Hepatocyte (in vitro differentiated cells): ENCODE results near the gene TLR9. TPM values are rescaled to one million over a fixed set of nuclear protein-coding genes. Genes with fewer than 3 reads are reported as not detected.
A peak's percentile ranks its signal among the peaks of the same experiment; 100 is the strongest.

Experiments
- DNase-seq: peaks from one replicate; pipeline ENCODE4 v3.0.0-alpha.2; 2016; ENCODE audit warnings: low spot score
- H2AFZ ChIP-seq: fragments of 200-600 bp; sonication (generic); 2 replicates; pipeline ENCODE4 v1.6.0; 2016; ENCODE audit warnings: antibody characterized with exemption, mild to moderate bottlenecking
- H3K27ac ChIP-seq: fragments of 200-600 bp; sonication (generic); 2 replicates; pipeline ENCODE4 v1.5.1; 2016; ENCODE audit warnings: mild to moderate bottlenecking
- H3K27me3 ChIP-seq: fragments of 200-600 bp; sonication (generic); 2 replicates; pipeline ENCODE4 v1.6.1; 2016
- H3K36me3 ChIP-seq: fragments of 200-600 bp; sonication (generic); replicated peaks from 2 replicates; pipeline ENCODE4 v1.5.1; 2016; ENCODE audit warnings: low read depth; ENCODE audit not compliant: insufficient read depth
- H3K4me1 ChIP-seq: fragments of 200-600 bp; sonication (generic); 2 replicates; pipeline ENCODE4 v1.5.1; 2016; ENCODE audit warnings: mild to moderate bottlenecking, moderate library complexity; ENCODE audit not compliant: insufficient read depth
- H3K4me2 ChIP-seq: fragments of 200-600 bp; sonication (generic); 2 replicates; pipeline ENCODE4 v1.6.0; 2016
- H3K4me3 ChIP-seq: fragments of 200-600 bp; sonication (generic); 2 replicates; pipeline ENCODE4 v1.5.1; 2016; ENCODE audit warnings: mild to moderate bottlenecking
- H3K79me2 ChIP-seq: fragments of 200-600 bp; sonication (generic); 2 replicates; pipeline ENCODE4 v1.6.0; 2017; ENCODE audit warnings: mild to moderate bottlenecking
- H3K9me2 ChIP-seq: fragments of 200-600 bp; sonication (generic); replicated peaks from 2 replicates; pipeline ENCODE4 v1.6.0; 2017; ENCODE audit warnings: mild to moderate bottlenecking; ENCODE audit not compliant: insufficient read depth
- H3K9me3 ChIP-seq: fragments of 200-600 bp; sonication (generic); 2 replicates; pipeline ENCODE4 v1.5.1; 2016; ENCODE audit warnings: low read depth, mild to moderate bottlenecking
- H4K20me1 ChIP-seq: fragments of 200-600 bp; sonication (generic); 2 replicates; pipeline ENCODE4 v1.6.0; 2016; ENCODE audit warnings: mild to moderate bottlenecking; ENCODE audit not compliant: insufficient read depth, poor library complexity, severe bottlenecking
- EZH2 ChIP-seq: fragments of 200-600 bp; sonication (generic); IDR thresholded peaks from 2 replicates; pipeline ENCODE4 v1.6.1; 2016; ENCODE audit warnings: antibody characterized with exemption, mild to moderate bottlenecking, borderline replicate concordance
- EZH2phosphoT487 ChIP-seq: fragments of 200-600 bp; sonication (generic); IDR thresholded peaks from one replicate; pipeline ENCODE4 v1.6.1; 2018; ENCODE audit warnings: antibody characterized with exemption, mild to moderate bottlenecking, low read depth, moderate library complexity; ENCODE audit not compliant: unreplicated experiment, severe bottlenecking
- WGBS: methylation state at CpG from one replicate; pipeline ENCODE4 v1.1.6; 2016; ENCODE audit warnings: low lambda C conversion rate; ENCODE audit errors: missing lambda C conversion rate; 5-methylcytosine and 5-hydroxymethylcytosine counted together
- polyA plus RNA-seq: library from polyadenylated mRNA; unstranded; fragments of >200 nt; fragmentation: Nextera tagmentation; extraction: Ambion mirVana; gene quantifications from 2 replicates; pipeline ENCODE4 v1.2.1, GENCODE V29; 2016
- total RNA-seq: library from RNA; depleted of rRNA; stranded (reverse); fragments of >200 nt; gene quantifications from 2 replicates; pipeline ENCODE4 v1.2.3, GENCODE V29; 2014
- TF ChIP-seq, protein P1 (sequence below): fragments of 200-600 bp; sonication (generic); IDR thresholded peaks from 2 replicates; pipeline ENCODE4 v1.5.1; 2016; ENCODE audit warnings: antibody characterized with exemption, mild to moderate bottlenecking; ENCODE audit not compliant: poor library complexity

Gene TLR9
- total and polyA plus RNA-seq, 2 experiments from 2014 or later = not detected

GRCh38 chr3:52240059-52240885 is 14.8 kb upstream of the TLR9 start:
- DNase-seq = peak; percentile 80
- H3K36me3 ChIP-seq = no peaks in the 10 kb centered on the region
- H3K4me2 ChIP-seq = peak overlapping the region; percentile 92
- peak overlapping the region; percentile 75 for H3K27ac ChIP-seq
- no peaks in the 10 kb centered on the region for H3K9me3 ChIP-seq
- WGBS = 100% methylated on average over 1 of the region's 1 CpG
- TF ChIP-seq EZH2 = no peak
- H3K27me3 ChIP-seq = no peaks in the 10 kb centered on the region
- H2AFZ ChIP-seq = no peak overlapping the region
- no peaks in the 10 kb centered on the region for H3K9me2 ChIP-seq
- peaks cover 35% of the 10 kb centered on the region for H3K4me1 ChIP-seq
- peaks cover 38% of the 10 kb centered on the region for H3K79me2 ChIP-seq
- peak overlapping the region; percentile 90 for H3K4me3 ChIP-seq
- peaks cover 7% of the 10 kb centered on the region for H4K20me1 ChIP-seq

GRCh38 chr3:52238761-52239701 is 13.6 kb upstream of the TLR9 start, which contains the start of gene TWF2:
TWF2 (minus strand) TSS chr3:52239158; CDS start chr3:52239016, 142 bp downstream.
- Histone ChIP-seq H3K36me3 (no peaks in the 10 kb centered on the region), H2AFZ (peak within 1 kb of the TSS; percentile 98), H3K4me2 (peak within 1 kb of the TSS; percentile 92), H3K27ac (peak within 1 kb of the TSS; percentile 84), H3K4me1 (peaks cover 26% of the 10 kb centered on the region), H3K9me3 (no peaks in the 10 kb centered on the region), H3K27me3 (no peaks in the 10 kb centered on the region), H4K20me1 (peaks cover 7% of the 10 kb centered on the region), H3K4me3 (peak within 1 kb of the TSS; percentile 90), H3K9me2 (no peaks in the 10 kb centered on the region), H3K79me2 (peaks cover 43% of the 10 kb centered on the region)
- TF ChIP-seq, protein P1, sequence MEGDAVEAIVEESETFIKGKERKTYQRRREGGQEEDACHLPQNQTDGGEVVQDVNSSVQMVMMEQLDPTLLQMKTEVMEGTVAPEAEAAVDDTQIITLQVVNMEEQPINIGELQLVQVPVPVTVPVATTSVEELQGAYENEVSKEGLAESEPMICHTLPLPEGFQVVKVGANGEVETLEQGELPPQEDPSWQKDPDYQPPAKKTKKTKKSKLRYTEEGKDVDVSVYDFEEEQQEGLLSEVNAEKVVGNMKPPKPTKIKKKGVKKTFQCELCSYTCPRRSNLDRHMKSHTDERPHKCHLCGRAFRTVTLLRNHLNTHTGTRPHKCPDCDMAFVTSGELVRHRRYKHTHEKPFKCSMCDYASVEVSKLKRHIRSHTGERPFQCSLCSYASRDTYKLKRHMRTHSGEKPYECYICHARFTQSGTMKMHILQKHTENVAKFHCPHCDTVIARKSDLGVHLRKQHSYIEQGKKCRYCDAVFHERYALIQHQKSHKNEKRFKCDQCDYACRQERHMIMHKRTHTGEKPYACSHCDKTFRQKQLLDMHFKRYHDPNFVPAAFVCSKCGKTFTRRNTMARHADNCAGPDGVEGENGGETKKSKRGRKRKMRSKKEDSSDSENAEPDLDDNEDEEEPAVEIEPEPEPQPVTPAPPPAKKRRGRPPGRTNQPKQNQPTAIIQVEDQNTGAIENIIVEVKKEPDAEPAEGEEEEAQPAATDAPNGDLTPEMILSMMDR = peak; percentile 35
- TF ChIP-seq EZH2 = no peak
- whole genome bisulfite sequencing = under 1% methylated on average over 63 of the region's 92 CpGs
- peak; percentile 93 for DNase-seq

GRCh38 chr3:52238193-52238760 is 12.8 kb upstream of the TLR9 start:
- Histone ChIP-seq H3K79me2 (peaks cover 43% of the 10 kb centered on the region), H2AFZ (peak overlapping the region; percentile 98), H3K36me3 (no peaks in the 10 kb centered on the region), H3K4me1 (peaks cover 26% of the 10 kb centered on the region), H3K27ac (peak overlapping the region; percentile 84), H3K9me2 (no peaks in the 10 kb centered on the region), H3K4me2 (peak overlapping the region; percentile 92), H3K27me3 (no peaks in the 10 kb centered on the region), H3K4me3 (peak overlapping the region; percentile 90), H4K20me1 (peaks cover 7% of the 10 kb centered on the region), H3K9me3 (no peaks in the 10 kb centered on the region)
- DNase-seq = no peak
- WGBS = 18% methylated on average over 11 of the region's 11 CpGs
- TF ChIP-seq, protein P1 = no peak
- no peak for TF ChIP-seq EZH2phosphoT487
- TF ChIP-seq EZH2 = no peak
